Measurements from ENCODE around the gene RXRA. TPM values are rescaled to one million over a fixed set of nuclear protein-coding genes. Genes with fewer than 3 reads are reported as not detected.

Gene RXRA
- polyA plus RNA-seq, 1 donor = 74.6 TPM

DNA sequence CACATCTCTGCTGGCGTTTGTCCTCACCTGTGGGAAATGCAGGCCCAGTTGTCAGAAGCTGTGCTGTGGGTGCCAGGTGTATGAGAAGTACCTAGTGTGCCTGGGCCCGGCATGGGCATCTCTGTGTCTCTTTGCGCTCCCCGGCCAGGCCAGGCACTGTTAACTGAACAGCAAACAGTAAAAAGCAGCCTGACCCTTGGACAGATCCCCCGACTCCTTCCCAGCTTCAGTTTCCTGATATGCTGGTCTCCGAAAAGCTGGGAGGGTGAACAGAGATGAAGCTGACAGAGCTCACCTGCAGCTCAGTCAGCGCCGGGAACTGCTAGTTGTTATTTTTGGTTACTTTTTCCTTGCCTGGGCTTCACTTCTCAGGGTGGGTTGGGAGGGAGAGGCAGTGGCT, 28.9 kb downstream of the RXRA start:
- no peak for DNase-seq
- Histone ChIP-seq H3K27ac (ENCODE audit: low read length) (peak overlapping the region; percentile 93), H3K4me1 (ENCODE audit: control insufficient read depth, insufficient read depth, low read length) (peaks cover 83% of the 10 kb centered on the region), H3K27me3 (ENCODE audit: control insufficient read depth, insufficient read depth, low read length) (no peaks in the 10 kb centered on the region), H3K4me3 (ENCODE audit: low read length) (no peak overlapping the region), H3K9me3 (ENCODE audit: control insufficient read depth, low read depth, low read length) (peaks cover 2% of the 10 kb centered on the region), H3K36me3 (ENCODE audit: control insufficient read depth, insufficient read depth, low read length) (peaks cover 3% of the 10 kb centered on the region)
- WGBS (ENCODE audit: insufficient coverage, low lambda C conversion rate) = no CpG with 5 or more reads among the region's 8 CpGs

DNA sequence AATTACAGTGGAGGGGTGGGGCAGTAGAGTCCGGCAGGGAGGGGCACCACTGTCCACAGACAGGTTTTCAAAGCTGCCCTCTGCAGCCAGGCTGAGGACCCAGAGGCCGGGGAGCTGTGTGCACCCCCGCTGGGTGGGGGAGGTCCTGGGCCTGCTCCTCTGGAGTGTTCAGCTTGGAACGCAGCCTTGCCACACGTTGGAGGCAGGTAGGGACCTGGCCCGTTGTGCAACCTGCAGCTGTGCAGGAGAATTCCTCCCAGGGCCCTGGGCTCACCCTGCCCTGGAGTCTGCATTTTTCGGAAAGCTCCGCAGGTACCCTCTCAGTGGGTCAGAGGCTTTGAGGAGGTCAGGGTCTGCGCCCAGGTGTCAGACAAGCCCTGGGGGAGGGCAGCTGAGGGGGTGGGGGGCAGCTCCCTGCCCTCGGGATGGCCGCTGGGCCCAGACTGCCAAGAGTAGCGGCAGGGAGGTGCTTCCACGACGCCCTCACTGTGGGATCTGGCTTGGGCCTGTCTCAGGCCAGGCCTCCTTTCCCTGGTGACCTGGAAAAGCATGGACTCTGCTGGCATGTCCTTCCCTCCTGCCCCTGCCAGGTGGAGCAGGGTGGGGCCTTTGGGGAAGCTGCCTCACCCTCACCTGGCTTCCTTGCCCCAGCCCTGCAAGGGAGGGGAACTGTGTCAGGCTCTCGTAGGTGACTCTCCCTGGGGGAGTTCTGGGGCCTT, 29.5 kb downstream of the RXRA start:
- H3K4me1 ChIP-seq (ENCODE audit: control insufficient read depth, insufficient read depth, low read length) = peaks cover 80% of the 10 kb centered on the region
- no peak overlapping the region for H3K4me3 ChIP-seq (ENCODE audit: low read length)
- peak overlapping the region; percentile 93 for H3K27ac ChIP-seq (ENCODE audit: low read length)
- H3K27me3 ChIP-seq (ENCODE audit: control insufficient read depth, insufficient read depth, low read length) = no peaks in the 10 kb centered on the region
- H3K36me3 ChIP-seq (ENCODE audit: control insufficient read depth, insufficient read depth, low read length) = peaks cover 3% of the 10 kb centered on the region
- peak in 1 of 2 donors; percentile 53 for DNase-seq
- H3K9me3 ChIP-seq (ENCODE audit: control insufficient read depth, low read depth, low read length) = peaks cover 6% of the 10 kb centered on the region
- no CpG with 5 or more reads among the region's 15 CpGs for WGBS (ENCODE audit: insufficient coverage, low lambda C conversion rate)

DNA sequence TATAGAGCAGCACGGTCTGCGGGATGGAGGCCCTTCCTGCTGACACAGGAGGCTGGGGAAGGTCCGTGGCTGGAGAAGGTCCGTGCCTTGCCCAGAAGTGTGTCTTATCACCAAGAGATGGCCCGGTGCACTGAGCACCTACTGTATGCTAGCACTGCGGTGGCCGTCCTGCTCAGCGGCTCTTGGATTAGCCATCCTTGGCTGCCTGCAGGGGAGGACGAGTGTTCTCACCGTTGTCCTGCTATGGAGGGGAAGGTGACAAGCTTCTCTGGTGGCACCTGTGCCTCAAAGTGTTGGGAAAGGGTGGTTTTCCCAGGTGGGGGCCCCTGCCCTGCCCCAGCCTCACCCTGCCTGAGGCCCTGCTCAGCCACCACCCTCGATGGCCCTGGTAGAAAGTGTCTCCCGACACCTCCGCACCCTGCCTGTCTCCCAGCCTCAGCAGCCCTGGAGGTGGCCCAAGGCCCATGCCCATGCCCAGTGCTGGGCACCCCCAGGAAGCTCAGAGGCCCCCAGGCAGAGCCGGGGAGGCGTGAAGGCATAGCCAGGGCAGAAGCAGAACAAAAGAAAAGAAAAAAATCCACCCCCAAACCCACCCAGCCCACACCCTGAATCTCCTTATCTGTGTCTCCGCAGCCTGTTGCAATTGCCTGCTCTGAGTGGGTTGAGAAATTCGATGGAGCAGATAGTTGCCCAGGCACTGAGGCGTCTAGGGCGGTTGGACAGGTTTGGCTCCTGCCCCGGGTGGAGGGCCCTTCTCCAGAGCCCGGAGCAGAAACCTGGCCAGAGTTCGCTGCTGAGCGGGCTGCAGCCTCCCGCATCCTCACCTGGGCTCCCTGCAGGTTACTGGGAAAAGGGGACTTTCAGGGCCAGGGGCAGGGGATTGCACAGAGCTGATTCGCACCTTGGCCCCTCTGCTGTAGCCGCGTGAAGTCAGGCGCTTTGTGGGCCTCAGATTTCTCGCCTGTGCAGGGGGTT, 30.5 kb downstream of the RXRA start:
- Histone ChIP-seq H3K9me3 (ENCODE audit: control insufficient read depth, low read depth, low read length) (peaks cover 6% of the 10 kb centered on the region), H3K4me1 (ENCODE audit: control insufficient read depth, insufficient read depth, low read length) (peaks cover 77% of the 10 kb centered on the region), H3K27ac (ENCODE audit: low read length) (peak overlapping the region; percentile 93), H3K4me3 (ENCODE audit: low read length) (no peak overlapping the region), H3K36me3 (ENCODE audit: control insufficient read depth, insufficient read depth, low read length) (no peaks in the 10 kb centered on the region), H3K27me3 (ENCODE audit: control insufficient read depth, insufficient read depth, low read length) (no peaks in the 10 kb centered on the region)
- peak; percentile 92 to 93 for DNase-seq
- WGBS (ENCODE audit: insufficient coverage, low lambda C conversion rate) = no CpG with 5 or more reads among the region's 29 CpGs

DNA sequence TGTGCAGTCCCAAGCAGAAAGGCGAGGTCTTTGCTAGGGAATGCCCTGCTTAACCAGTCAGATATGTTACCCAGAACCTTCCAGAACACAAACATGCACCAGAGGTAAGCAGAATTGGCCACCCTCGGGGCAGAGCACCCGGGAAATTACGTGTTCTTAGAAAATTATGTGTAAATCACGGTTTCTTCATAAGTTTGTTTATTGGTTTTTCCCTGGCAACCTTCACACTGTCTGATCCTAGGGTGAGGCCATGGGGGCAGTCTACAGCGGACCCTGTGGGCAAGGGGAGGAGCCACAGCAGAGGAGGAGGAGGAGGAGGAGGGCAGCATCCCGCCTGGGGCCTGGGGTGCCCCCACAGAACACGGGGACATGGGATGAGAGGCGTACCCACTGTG, 31.4 kb downstream of the RXRA start:
- WGBS (ENCODE audit: insufficient coverage, low lambda C conversion rate) = no CpG with 5 or more reads among the region's 9 CpGs
- Histone ChIP-seq H3K4me1 (ENCODE audit: control insufficient read depth, insufficient read depth, low read length) (peaks cover 74% of the 10 kb centered on the region), H3K36me3 (ENCODE audit: control insufficient read depth, insufficient read depth, low read length) (no peaks in the 10 kb centered on the region), H3K27ac (ENCODE audit: low read length) (peak overlapping the region; percentile 93), H3K9me3 (ENCODE audit: control insufficient read depth, low read depth, low read length) (peaks cover 6% of the 10 kb centered on the region), H3K27me3 (ENCODE audit: control insufficient read depth, insufficient read depth, low read length) (no peaks in the 10 kb centered on the region), H3K4me3 (ENCODE audit: low read length) (no peak overlapping the region)
- DNase-seq = peak in 1 of 2 donors; percentile 60

DNA sequence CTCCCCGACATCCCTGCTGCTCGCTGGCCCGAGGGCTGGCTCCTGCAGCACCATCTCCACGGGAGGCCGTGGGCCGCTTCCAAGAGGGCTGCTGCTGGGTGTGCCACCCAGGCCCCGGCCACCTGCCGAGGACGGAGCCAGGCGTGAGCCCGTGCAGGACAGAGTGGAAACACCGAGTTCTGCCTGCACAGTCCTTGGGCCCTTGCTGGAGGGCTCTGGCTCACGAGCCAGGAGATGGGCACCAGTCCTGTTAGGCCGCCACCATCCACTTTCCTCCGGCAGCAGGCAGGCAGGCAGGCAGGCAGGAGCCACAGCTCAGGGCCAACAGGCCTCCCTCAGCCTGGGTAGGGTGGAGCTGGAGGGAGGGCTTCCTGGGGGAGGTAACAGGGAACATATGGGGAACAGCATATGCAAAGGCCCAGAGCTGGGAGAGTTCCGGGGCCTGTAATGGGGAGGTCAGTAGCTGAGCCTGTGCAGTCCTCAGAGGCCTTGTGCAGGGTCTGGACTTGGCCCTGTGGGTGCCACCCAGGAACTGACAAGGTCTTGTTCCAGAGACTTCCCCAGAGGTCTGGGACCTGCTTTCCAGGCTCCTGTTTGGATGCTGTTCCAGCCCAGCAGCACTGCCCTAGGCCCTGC, 31.9 kb downstream of the RXRA start:
- Histone ChIP-seq H3K4me3 (ENCODE audit: low read length) (no peak overlapping the region), H3K27ac (ENCODE audit: low read length) (peak overlapping the region; percentile 93), H3K36me3 (ENCODE audit: control insufficient read depth, insufficient read depth, low read length) (no peaks in the 10 kb centered on the region), H3K4me1 (ENCODE audit: control insufficient read depth, insufficient read depth, low read length) (peaks cover 71% of the 10 kb centered on the region), H3K27me3 (ENCODE audit: control insufficient read depth, insufficient read depth, low read length) (no peaks in the 10 kb centered on the region), H3K9me3 (ENCODE audit: control insufficient read depth, low read depth, low read length) (peaks cover 6% of the 10 kb centered on the region)
- DNase-seq = no peak
- WGBS (ENCODE audit: insufficient coverage, low lambda C conversion rate) = no CpG with 5 or more reads among the region's 16 CpGs

DNA sequence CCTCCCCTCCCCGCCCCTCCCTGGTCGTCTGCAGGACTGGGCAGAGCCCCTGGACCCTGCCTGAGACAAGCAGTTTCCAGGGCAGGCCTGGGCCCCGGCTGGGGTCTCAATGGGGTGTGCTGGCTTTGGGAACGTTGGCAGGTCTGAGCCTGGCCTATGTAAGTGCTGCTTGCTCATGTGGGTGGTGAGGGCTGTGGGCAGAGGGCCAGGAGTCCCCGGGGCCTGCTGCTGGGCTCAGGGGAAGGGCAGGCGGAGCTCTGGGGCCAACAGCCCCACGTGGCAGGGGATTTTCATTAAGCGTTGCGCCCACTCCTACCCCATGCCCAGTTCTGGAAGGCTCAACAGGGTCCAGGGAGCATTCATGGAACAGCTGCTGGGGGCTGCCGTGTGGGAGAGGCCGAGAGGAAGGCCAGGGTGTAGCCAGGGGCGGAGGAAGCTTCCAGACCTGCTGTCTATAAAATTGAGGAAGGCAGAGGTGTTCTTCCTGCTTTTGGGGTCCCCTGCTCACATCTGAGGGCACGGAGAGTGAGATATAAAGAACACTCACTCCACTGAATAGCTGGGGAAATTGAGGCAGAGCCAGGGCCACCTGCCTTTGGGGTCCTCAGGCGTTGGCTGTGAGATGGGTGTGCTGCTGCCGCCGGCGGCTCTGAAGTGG, 32.5 kb downstream of the RXRA start:
- H3K4me1 ChIP-seq (ENCODE audit: control insufficient read depth, insufficient read depth, low read length) = peaks cover 70% of the 10 kb centered on the region
- H3K27ac ChIP-seq (ENCODE audit: low read length) = peak overlapping the region; percentile 93
- no peak overlapping the region for H3K4me3 ChIP-seq (ENCODE audit: low read length)
- peak in 1 of 2 donors; percentile 69 for DNase-seq
- no peaks in the 10 kb centered on the region for H3K36me3 ChIP-seq (ENCODE audit: control insufficient read depth, insufficient read depth, low read length)
- no peaks in the 10 kb centered on the region for H3K27me3 ChIP-seq (ENCODE audit: control insufficient read depth, insufficient read depth, low read length)
- peaks cover 6% of the 10 kb centered on the region for H3K9me3 ChIP-seq (ENCODE audit: control insufficient read depth, low read depth, low read length)
- no CpG with 5 or more reads among the region's 17 CpGs for WGBS (ENCODE audit: insufficient coverage, low lambda C conversion rate)

DNA sequence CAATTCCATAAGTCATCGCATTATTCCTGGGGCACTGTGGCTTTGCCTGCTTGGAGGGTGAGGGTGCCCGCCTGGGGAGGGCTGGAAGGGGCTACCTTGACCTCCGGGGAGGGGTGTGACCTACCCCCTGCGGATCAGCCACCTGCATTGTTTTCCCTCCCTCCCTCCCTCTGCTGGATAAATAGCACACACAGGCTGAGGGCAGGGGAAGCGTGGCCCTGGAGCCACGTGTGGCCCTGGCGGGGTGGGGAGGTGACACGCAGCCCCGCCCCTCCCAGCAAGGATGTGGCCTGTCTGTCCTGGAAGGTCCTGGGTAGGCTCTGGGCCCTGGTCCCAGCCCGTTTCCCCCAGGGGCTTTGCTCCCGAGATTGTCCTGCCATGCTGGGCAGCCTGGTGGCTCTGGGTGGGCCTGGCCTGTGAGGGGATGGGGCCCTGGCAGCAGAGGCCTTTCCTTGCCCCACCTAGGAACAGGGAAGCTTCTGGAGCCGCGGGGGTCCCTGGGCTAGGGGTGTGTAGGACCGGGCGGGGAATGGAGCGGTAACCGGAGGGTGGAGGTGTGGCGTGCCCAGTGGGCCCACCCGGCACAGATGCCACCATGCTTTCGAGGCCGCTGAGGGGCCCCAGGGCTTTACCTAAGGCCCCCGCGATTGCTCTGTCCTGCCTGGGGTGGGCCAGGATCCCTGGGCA, 33.4 kb downstream of the RXRA start:
- no CpG with 5 or more reads among the region's 23 CpGs for WGBS (ENCODE audit: insufficient coverage, low lambda C conversion rate)
- Histone ChIP-seq H3K4me3 (ENCODE audit: low read length) (no peak overlapping the region), H3K36me3 (ENCODE audit: control insufficient read depth, insufficient read depth, low read length) (no peaks in the 10 kb centered on the region), H3K27me3 (ENCODE audit: control insufficient read depth, insufficient read depth, low read length) (no peaks in the 10 kb centered on the region), H3K4me1 (ENCODE audit: control insufficient read depth, insufficient read depth, low read length) (peaks cover 71% of the 10 kb centered on the region), H3K9me3 (ENCODE audit: control insufficient read depth, low read depth, low read length) (peaks cover 6% of the 10 kb centered on the region), H3K27ac (ENCODE audit: low read length) (peak overlapping the region; percentile 93)
- DNase-seq = peak in 1 of 2 donors; percentile 42

DNA sequence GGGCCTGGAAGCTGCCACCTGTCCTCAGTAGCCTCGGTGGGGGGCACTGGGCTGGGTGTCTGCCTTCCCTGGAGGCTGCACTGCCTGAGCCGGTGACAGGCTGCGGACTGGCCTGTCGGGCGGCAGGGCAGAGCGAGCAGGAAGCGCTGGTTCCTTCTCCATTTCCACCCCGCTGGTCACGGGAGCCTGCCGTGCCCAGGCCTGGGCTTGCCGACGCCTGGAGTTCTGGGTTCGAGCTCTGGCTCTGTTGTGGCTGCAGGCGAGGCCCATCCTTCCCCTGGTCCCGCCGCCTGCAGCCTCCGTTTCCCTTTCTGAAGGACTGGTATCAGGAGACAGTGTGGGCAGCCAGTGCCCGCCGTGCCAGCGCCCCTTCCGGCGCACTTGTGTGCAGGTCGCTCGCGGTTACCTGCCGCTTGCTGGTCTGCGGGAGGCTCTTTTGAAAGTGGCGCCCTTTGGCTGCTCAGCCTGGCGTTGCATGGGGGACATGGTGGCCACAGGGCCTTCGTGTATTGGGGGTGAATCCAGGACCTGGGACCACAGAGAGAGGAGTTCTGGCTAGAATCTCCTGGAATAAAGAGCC, 34.0 kb downstream of the RXRA start:
- no peaks in the 10 kb centered on the region for H3K27me3 ChIP-seq (ENCODE audit: control insufficient read depth, insufficient read depth, low read length)
- no peak overlapping the region for H3K4me3 ChIP-seq (ENCODE audit: low read length)
- peaks cover 6% of the 10 kb centered on the region for H3K9me3 ChIP-seq (ENCODE audit: control insufficient read depth, low read depth, low read length)
- H3K27ac ChIP-seq (ENCODE audit: low read length) = no peak overlapping the region
- DNase-seq = no peak
- H3K4me1 ChIP-seq (ENCODE audit: control insufficient read depth, insufficient read depth, low read length) = peaks cover 71% of the 10 kb centered on the region
- H3K36me3 ChIP-seq (ENCODE audit: control insufficient read depth, insufficient read depth, low read length) = no peaks in the 10 kb centered on the region
- no CpG with 5 or more reads among the region's 30 CpGs for WGBS (ENCODE audit: insufficient coverage, low lambda C conversion rate)

DNA sequence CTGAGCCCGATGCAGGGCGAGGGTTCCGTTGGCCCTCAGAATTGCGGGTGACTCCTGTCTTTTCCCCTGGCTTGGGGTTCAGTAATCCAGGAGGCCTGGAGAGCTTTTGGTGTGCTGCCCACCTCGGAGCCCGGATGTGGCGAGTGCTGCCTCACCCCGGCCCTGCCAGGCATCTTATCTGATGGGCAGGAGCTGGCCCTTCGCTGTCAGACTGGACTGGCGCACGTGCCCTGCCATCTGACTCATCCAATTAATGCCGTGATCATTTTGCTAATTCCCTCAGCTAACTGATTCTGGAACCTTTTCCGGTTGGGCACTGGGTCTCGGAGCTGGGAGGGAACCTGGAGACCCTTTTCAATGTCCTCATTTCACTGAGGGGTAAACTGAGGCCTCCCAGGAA, 34.6 kb downstream of the RXRA start:
- Histone ChIP-seq H3K4me1 (ENCODE audit: control insufficient read depth, insufficient read depth, low read length) (peaks cover 71% of the 10 kb centered on the region), H3K4me3 (ENCODE audit: low read length) (no peak overlapping the region), H3K9me3 (ENCODE audit: control insufficient read depth, low read depth, low read length) (peaks cover 6% of the 10 kb centered on the region), H3K27me3 (ENCODE audit: control insufficient read depth, insufficient read depth, low read length) (no peaks in the 10 kb centered on the region), H3K36me3 (ENCODE audit: control insufficient read depth, insufficient read depth, low read length) (no peaks in the 10 kb centered on the region), H3K27ac (ENCODE audit: low read length) (no peak overlapping the region)
- no CpG with 5 or more reads among the region's 14 CpGs for WGBS (ENCODE audit: insufficient coverage, low lambda C conversion rate)
- DNase-seq = no peak

All from large intestine (tissue), 3 donors.